ENCODE data around the gene H1-8.
A peak's percentile ranks its signal among the peaks of the same experiment; 100 is the strongest.

Gene H1-8

DNA sequence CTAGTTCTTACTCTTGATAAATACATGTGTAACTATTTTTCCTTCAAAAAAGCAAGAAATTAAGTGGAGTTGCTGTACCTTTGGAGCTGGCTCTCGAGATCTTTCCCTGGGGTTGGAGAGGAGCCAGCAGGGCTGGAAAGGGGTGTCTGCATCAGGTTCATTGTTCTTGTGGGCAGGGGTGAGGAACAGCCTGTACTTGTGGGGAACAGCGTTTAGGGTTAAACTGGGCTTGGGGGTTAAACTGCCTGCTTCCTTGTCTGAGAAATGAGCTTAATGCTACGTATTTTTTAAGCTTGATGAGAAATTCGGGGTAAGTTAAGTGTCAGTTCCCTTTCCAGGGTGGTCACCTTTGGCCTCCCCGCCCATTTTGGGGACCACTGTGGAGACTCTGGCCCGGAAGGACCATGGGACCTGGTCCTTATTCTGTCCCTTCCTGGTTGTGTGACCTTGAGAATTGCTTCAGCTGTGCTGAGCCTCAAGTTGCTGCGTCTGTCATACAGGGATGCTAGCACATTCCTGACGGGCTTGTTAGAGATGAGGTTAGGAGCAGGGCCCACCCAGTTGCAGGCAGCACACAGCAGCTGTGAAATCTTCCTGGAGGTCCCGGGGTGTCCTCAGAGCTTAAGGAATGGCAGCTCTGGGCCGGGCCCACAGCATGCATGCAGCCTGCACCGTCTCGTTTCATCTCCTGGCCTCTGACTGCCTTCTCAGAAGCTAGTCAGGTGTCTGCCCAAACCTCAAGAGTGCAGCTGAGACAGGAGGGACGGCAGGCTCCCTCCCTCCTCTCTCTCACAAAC, 11.6 kb downstream of the H1-8 start:
- TF ChIP-seq, protein P1, sequence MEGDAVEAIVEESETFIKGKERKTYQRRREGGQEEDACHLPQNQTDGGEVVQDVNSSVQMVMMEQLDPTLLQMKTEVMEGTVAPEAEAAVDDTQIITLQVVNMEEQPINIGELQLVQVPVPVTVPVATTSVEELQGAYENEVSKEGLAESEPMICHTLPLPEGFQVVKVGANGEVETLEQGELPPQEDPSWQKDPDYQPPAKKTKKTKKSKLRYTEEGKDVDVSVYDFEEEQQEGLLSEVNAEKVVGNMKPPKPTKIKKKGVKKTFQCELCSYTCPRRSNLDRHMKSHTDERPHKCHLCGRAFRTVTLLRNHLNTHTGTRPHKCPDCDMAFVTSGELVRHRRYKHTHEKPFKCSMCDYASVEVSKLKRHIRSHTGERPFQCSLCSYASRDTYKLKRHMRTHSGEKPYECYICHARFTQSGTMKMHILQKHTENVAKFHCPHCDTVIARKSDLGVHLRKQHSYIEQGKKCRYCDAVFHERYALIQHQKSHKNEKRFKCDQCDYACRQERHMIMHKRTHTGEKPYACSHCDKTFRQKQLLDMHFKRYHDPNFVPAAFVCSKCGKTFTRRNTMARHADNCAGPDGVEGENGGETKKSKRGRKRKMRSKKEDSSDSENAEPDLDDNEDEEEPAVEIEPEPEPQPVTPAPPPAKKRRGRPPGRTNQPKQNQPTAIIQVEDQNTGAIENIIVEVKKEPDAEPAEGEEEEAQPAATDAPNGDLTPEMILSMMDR (IDR thresholded peaks at IDR 0.05; ENCODE audit: low read depth, low read length) = no peak
- DNase-seq (ENCODE audit: extremely low read depth, low read depth) = no peak

DNA sequence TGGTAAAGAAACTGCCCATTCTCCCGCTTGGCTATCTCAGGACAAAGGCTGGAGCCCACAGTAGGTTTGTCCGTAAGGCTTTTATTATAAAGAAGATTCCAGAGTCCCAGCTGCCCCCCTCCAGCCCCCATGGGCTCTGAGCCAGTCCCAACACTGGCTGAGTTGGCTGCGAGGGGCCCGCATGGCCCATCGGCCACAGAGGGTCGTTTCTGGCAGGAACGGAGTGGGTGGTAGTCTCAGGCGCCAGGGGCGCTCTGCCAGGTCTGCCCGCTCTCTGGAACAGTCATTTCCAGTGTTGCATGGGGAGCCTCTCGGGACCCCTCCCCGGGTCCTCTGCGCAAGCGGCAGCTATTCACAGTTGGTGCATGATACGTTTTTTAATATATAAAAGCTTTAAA, 12.2 kb downstream of the H1-8 start:
- no peak for DNase-seq (ENCODE audit: extremely low read depth, low read depth)
- TF ChIP-seq, protein P1 (IDR thresholded peaks at IDR 0.05; ENCODE audit: low read depth, low read length) = no peak

DNA sequence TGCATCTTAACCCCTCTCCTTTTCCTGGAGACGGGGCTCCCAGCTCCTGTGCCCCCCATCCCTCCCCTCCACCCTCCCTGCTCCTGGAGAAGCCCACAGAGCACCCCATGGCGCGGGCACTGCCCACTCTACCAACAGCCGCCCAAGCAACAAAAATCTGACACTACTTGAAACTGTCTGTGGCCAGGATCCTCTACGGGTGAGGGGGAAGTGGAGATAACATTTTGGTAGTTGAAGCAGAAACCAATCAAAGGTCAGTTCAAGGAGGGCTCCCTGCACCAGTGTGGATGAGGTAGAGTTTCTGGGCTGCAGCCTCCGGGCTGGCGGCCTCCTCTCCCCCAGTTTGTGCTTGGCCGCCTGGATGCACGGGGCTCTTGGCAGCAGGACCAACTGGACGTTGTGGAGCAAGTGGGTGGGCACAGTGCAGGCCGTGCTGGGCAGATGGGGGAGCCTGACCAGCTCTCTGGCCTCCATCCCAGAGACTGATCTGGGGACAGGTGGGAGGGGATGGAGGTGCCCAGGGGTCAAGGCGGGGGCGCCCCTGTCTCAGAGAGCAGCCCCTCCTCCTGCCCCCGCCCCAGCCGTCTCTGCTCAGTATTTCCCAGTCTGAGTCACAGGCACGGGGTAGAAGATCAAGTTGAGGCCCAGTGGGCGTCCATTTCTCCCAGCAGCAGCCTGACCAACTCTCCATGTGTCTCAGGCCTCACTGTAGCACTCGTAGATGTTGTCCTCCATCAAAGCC, 12.8 kb downstream of the H1-8 start:
- TF ChIP-seq, protein P1 (IDR thresholded peaks at IDR 0.05; ENCODE audit: low read depth, low read length) = no peak

DNA sequence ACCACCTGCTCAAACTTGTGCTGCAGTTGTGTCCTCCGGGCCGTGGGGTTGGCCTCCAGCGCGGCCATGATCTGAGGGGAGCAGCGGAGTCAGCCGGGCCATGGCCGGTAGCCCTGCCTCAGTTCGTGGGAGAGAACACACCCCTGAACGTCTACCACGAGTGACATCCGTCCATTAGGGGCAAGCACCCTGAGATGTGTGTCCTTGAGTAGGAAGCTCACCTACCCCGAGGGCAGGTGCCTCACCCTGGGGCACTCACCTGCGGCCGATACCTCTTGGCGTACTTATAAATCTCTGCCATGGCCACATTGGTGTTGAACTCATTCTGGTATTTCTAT, 13.4 kb downstream of the H1-8 start:
- DNase-seq (ENCODE audit: extremely low read depth, low read depth) = no peak
- TF ChIP-seq, protein P1 (IDR thresholded peaks at IDR 0.05; ENCODE audit: low read depth, low read length) = no peak

More for the DNA sequence above, 12.8 kb downstream of the H1-8 start:
- no peak for DNase-seq (ENCODE audit: extremely low read depth, low read depth)

DNA sequence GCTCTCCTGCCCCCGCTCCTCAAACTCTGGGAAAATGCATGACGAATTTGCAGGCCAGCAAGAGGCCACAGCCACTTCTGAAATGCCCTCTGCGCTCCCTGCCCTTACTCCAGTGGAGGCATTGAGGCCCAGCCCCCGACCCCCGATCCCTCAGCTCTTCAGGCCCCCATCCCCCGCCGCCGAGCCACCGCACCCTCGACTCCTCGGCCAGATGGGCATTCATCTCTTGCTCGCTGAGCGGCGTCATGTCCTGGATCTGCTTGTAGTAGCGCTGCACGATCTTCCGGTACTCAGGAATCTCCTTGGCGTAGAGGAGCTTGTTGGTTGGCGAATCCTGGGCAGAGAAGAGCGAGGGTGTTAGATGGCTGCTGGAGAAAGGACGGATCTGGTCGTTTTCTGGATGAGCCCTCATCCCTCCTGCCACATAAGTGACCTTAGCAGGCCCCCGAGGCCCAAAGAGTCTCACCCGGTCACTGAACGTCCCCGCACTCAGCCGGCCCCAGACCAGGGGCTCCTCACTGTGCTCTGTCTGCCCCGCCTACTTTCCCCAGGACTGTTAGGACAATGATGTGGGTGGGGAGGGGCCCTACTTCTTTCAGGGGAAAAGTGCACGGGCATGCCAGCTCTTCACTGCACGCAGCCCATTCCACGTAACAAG, 14.0 kb downstream of the H1-8 start:
- DNase-seq (ENCODE audit: extremely low read depth, low read depth) = no peak
- TF ChIP-seq, protein P1 (IDR thresholded peaks at IDR 0.05; ENCODE audit: low read depth, low read length) = no peak

DNA sequence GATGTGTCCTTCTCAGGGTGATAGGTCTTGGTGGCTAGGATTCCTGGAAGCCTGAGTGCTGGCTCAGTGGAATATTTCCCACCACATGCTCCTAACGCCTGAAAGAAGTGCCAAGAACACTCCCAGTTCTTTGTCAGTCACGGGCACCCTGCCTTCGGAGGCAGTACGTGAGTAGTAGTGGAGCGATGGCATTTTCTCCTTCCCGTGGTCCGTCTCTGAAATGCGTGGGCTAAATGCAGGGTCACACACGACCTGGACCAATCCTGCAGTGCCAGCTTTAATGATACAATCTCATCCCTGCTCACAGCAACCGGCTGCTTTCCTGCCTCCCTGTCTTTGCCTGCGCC, 14.5 kb downstream of the H1-8 start:
- DNase-seq (ENCODE audit: extremely low read depth, low read depth) = peak; percentile 52
- TF ChIP-seq, protein P1 (IDR thresholded peaks at IDR 0.05; ENCODE audit: low read depth, low read length) = no peak

Data from AG09319 (cell line).